Measurements from ENCODE around the gene FHIT.

FHIT gene

DNA sequence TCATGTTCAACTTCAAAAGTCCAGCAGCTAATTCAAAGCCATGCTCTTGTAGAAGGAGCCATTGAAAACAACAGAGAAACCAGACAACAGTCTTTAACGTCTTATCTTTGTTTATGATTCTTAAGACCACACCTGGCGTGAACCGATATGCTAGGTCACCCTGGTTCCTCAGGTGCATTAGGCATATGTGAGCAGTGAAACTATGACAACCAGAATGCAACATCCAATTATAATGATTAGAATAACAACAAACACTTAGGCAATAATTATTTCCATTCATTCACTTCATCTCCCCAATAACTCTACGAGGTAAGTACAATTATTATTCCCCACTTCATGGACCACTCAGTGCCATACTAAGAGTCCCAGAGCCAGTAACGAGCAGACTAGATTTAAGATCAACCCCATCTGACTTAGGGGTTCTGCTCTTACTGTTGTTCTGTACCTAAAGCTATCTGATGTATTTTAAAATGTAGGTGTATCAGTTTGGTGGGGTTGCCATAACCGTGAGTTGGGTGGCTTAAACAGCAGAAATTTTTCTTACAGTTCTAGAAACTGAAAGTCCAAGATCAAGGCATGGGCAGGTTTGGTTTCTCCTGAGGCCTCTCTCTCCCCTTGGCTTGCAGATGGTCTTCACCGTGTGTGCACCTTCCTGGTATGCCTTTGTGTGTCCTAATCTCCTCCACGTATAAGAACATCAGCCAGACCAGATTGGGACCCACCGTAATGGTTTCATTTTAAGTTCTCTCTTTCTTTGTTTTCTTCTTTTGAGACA is 1203.6 kb downstream of the FHIT start:
- DNase-seq (ENCODE audit: low spot score), result no peak

DNA sequence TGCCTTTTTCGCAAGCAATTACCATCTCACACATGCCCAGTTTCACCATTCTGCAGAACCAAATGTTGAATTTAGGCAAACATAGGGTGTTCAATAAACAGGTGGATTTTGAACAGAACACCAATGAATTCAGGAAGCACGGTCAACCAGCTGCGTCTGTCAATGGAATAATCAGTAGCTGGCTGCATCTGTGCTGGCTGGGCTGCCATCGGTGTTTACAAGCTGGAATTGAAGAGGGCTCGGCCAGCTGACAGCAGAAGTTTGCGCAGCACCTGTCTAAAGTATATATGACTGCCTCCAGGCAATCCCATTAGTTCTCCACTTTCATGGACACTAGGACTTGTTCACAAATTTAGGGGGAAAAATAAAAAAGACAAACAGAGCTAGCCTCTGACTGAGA is 1205.0 kb downstream of the FHIT start:
- no peak for DNase-seq (ENCODE audit: low spot score)

DNA sequence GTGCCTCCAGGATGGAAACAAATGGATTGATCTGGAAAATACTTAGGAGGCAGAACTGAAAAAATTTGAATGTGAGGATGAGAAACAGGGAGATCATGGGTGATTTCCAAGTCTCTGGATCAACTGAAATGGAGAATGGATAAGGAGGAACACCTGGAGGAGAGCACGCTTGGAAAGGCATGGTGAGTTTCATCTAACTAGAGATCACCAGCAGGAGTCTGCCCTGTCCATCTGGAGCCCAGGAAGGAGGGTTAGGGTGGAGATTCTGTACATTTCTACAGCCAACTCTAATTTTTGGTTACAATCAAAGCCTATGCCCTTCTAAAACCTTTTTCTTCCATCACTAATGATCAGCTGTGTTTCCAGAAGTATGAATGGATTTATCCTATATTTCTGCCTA is 1205.6 kb downstream of the FHIT start:
- DNase-seq (ENCODE audit: low spot score), result no peak

DNA sequence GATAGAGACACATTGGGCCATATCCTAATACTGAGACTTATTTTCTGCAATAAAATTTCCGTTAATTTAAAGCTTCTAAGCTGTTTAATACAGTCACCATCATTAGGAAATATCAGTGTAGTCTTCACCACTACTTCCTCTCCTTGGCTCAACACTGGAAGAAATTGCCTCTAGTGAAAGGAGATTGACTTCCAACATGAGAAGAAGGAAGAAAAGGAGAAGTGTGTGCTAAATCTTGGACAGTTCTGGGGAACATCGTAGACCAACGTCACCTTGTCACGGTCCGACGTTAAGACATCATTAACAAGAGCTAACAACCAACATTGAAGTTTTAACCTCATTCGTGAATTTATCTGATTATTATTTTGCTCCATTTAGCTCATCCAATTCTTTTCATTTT is 1214.4 kb downstream of the FHIT start:
- no peak for DNase-seq (ENCODE audit: low spot score)

DNA sequence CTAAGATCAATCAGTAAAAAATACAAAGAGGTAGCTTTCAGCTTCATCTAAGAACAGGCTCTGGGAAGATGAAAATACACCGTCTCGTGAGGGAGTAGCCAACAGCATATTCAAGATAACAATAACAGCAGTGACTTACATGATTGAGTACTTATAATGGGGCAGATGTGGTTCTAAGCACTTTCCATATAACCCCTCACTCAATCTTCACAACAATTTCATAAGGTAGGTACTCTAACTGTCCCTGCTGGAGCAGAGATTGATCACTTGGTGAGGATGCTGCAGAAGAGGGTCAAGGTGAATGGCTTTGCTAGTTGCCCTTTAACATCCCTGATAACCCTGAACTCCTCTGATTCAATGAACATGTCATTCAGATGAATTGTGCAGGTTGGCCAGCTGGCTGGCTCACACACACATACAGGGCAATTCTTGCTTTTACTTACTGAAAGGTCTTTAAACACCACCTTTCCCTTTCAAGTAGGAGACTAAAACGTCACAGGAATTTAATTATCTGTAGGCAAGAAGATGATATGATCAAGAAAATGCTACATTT is 1217.3 kb downstream of the FHIT start:
- DNase-seq (ENCODE audit: low spot score), result no peak

DNA sequence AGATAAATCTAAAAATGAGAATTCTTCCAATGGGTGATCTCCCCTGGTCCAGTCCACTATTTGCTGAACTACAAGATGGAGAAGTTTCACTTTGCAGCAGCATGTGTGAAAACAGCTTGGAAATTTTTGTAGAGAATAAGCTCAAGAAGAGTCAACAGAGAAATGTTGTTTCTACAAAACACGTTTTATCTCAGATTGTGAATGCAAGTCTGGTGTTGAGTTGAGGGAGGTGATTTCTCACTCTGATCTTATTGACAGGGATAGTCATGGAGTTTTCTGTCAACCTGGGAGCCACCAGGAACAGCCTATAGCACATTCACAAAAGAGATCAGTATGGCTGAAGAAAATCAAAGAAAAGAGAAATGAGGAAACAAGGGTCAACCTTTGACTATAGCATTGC is 1220.3 kb downstream of the FHIT start:
- DNase-seq (ENCODE audit: low spot score), result no peak

DNA sequence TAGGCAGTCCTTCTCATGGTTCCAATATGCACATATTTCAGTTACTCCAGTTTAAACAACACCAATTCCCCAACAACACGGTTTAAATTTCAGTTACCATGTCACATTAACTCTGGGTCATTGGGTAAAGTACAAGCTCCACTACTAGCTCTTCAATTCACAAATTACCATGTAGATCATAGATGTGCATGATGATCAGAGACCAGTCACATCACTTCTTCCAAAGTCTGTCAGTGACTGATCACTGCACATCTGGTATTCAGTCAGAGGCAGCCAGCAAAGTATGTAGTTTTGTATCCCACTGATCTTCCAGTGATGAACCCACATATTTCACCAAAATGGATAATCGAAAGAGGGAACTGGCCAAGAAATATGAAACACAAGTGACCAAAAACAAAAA is 1223.0 kb downstream of the FHIT start:
- DNase-seq (ENCODE audit: low spot score), result no peak

DNA sequence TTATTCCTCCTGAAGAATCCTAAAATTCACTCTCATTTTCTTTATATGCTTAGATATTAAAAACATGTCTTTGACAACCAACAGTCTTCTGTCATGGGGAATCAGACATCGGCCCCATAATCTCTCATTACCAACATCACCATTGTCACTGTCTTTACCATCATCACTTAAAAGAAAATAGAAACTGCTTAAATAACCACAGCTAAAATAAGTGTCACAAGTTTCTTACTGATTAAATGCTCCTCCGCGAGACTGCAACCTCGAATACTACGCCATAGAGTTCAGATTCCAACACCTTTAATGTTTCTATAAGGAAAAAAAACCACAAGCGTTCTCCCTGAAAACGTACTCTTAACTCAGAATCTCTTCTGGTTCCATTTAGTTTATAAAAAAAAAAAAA is 1223.9 kb downstream of the FHIT start:
- no peak for DNase-seq (ENCODE audit: low spot score)

DNA sequence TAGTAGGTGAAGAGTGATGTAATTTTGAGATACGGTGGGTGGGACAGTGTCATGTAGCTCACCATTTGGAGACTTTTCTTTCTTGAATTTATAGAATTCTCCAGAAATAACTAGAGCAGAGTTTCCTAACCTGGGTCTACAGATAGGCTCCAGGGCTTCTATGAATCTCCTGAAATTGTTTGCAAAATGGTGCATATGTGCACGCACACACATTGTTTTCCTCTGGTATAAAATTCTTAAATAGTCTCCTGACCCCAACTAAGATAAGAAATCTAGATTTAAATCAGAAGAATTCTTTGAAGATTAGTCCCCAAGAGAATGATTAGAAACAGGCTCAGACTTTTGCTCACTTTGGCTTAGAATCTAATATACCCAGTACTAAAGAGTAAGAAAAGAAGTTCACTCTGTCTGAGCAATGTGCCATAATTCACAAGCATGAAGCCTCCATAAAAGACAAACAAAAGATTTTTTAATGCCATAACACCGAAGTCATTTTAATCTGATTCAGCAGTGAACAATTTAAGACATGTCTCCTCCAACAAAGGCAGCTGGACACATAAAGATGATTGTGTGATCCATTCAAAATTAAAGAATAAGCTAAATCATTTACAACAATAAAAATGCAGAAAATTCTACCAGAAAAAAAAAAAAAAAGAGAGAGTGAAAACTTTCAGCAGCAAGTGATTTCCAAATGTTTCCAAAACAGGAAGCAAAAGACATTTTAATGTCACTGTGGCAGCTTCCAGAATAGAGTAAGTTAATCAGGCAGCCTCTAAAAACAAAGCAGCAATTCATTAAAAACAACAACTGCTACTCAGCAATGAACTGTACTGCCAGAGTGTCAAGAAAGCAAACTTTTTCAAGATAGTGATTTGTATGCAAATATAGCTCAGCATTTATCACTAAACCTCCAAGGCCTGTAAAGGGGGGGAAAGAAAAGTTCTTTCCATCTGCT is 1225.9 kb downstream of the FHIT start:
- no peak for DNase-seq (ENCODE audit: low spot score)

DNA sequence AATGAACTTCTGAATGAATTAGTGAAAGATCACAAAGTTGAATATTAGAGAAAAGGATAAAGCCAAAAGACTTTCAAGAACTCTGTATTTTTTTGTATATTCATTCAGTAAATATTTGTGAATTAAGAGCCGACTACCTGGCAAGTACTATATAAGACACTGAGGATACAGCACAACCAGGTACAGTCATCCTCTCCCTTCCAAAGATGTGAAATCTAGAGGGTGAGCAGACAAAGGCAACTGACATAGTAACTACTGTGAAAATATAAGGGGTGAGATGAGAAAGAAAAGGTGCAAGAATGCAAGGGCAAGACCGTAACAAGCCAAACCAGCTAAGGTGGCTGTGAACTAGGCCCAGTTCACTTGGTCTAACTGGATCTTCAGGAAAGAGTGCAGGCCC is 1226.9 kb downstream of the FHIT start:
- no peak for DNase-seq (ENCODE audit: low spot score)

DNA sequence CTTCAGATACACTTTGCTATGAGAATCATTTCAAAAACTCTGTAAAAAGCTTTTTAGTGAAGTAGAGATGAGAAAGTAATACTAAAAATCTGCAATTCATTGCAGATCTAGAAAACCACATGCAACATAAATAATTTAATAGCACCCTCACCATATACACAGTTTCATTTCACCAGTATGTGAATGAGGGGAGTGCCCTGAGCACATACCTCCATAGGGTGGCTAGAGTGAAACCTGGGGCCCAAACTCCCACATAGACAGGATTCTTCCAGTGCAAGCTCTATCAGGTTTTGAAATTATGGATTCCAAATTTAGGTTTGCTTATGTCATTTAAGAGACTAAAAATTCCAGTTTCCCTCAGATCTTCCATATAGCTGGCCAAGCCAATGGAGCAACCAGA is 1228.1 kb downstream of the FHIT start:
- DNase-seq (ENCODE audit: low spot score), result no peak

DNA sequence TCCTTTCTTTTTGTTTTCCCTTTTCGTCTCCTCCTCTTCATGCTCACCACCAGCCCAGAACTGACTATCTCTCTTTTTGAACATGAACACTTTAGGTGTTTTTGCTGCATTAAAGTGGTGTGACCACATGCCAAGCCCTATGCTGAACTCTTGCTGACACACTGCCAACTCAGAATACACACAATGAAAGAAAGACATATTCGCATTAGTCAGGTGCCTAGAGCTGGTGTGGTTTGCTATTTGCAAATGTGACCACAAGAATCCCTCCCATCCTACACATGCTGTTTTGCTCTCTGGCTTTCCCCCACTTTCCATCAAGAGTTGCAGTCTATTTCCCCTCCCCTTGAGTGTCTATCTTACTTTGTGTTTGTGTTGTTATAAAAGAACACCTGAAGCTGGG is 1233.6 kb downstream of the FHIT start:
- DNase-seq (ENCODE audit: low spot score), result no peak

DNA sequence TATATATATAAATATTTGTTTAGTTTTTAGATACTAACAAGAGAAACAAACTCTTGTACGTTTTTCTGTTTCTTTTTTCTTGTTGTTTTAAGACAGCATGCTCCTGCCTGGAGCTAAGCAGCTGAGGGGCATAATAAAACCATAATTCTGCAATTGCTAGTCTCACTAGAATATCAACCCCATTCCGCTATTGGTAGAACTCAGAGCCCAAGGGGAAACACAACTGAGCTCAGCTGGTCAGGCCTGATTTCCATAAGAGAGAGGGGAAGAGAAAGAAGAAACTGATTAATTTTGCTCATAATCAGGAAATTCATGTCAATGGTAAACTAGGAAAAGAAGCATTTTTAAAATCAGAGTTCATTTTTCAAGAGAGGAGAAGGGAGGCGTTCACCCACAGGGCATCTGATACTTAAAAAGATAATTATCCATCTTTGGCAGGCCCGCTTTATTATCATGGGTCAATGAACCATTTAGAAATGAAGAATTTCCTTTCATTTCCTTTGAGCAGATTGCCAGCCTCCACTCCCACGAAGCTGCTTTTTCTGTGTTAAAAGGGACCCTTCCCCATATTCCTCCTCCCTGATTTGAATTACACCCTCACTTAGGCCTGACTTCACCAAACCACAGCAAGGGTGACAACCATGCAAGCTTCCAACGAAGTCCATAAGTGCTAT is 1236.1 kb downstream of the FHIT start:
- no peak for DNase-seq (ENCODE audit: low spot score)

DNA sequence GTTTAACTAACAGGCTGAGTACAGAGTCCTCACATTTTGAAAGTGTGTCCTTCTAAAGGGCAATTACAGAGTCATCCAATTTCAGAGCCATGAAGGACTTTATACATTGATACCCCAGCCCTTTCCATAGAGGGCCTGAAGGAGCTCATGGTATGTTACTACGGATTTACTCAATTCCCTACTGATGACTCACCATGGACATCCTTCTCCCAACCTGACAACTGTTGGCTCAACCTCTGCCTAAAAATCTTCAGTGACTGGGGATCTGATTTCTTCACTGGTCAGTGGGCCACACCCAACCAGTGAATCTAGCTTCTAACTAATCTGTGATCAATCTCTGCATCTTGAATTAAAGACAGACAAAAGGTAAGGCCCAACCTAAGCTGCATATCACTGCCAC is 1238.0 kb downstream of the FHIT start:
- DNase-seq (ENCODE audit: low spot score), result no peak

DNA sequence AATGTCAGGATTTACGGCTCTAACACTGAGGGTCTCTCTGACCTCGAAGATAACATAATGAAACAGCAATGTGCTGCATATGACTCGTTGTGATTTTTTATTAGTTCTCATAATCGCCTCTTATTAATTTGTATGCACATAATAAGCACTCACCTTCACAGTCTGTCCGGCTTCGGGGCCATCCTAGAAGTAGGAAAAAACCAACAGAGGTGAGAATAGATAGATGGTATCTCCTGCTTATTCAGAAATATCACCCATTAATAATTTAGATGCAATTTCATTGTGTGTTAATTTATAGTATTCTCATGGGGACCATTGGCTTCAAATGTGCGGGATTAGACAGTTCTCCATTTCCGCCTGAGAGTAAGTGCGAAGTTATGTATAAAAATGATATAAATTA is 1240.0 kb downstream of the FHIT start:
- no peak for DNase-seq (ENCODE audit: low spot score)

DNA sequence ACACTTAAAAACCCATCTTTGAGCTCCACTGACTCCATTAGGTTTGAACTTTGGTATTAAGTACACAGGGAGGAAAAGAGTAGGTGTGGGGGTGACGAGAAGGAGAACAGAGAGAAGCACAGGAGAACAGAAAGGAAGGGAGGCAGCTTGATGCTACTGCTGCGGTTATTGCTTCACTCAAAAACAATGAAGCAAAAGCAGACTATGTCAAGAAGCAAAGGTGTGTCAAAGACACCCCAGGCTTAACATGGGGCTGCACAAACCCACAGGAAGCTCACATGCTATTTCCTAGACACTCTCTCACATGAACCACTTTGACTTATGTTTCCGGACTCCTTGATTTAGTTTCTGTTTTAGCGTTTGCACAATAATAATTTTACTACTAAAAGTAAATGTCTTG is 1240.5 kb downstream of the FHIT start:
- DNase-seq (ENCODE audit: low spot score), result no peak

DNA sequence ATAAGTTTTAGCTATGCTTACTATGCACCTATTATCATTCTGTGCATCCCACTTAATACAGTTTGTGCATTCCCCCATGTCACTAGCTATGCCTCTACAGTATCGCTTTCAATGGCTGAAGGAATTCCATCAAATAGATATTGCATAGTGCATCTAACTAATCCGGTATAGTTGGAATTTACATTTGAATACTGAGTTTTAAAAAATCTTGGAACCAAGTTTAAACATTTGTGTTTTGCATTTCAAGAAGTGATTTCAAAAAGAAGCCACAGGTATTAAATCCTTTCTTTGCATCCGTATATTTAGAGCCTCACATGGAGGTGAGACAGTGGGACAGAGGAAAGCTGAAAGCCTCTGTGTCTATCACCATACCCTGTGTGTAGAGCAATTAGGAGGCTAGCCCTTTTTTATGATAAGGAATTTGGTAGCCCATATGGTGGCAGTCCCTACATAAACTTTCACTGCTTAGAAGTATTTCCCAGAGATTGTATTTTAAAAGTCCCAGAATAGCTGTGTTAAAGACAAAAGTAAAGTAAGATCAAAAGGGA is 1241.2 kb downstream of the FHIT start:
- no peak for DNase-seq (ENCODE audit: low spot score)

DNA sequence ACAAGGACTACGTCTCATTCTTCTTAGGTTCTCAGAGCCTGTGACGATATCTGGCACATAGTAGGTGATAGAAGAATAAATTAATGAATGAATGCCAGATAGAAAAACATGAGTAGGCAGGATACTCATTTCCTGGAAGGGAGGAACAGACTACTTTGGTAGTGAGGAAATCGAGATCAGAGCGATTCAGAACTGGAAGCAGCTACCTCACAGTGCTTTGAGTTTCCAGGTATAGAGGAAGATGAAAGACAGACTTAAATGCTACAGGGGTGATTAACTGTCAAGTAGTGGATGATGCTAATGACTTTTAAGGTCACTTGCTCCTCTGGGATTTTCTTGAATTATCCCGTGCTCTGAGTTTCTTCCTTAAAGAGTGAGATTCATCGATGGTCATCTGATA is 1249.9 kb downstream of the FHIT start:
- no peak for DNase-seq (ENCODE audit: low spot score)

DNA sequence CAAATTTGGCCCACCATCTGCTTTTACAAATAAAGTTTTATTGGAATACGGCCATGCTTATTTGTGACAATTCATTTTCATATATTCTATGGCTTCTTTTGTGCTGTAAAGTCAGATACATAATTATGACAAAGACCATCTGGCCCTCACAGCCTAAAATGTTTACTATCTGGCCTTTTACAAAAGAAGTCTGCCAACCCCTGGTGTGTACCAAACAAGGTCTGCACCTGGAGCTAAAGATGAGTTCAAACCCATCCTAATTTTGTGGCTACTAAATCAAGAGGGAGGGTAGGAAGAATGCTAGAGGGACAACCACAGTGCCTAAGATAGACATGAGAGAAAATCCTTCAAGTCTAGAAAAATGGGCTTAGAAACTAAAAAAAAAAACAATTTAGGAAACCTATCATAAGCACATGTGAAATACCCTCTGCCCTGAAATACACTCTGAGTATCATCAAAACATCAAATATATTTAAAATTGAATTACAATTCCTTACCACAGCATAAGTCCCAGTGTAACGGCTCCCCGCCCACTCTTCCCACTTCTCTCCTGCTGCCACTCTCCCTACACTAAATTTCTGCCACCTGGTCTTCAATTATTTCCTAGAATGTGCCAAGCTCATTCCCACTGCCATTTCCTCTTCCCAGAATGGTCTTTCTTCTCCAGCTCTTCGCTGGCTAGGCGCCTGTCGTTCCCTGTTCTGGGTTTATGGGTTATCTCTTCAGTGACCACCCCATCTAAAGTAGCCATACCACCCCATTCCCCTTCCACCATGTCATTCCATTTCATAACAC is 1250.7 kb downstream of the FHIT start:
- DNase-seq (ENCODE audit: low spot score), result no peak

DNA sequence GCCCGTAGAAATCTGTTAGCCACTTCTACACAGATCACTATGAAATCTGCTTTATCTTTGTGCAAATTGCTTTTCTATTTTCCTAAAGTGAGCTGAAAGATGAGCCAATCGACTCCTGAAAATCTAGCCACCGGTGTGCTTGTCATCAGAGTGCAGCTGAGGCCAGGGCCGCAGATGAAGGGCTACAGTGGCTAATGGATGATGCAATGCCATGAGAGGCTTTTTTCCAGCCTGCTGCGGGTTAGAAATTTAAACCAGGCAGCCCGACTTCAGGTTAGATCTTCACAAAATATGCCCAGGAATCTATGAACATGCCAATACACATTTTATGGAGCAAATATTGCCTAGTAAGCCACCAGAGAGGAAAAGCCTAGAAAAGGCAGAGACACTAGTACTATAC is 1253.2 kb downstream of the FHIT start:
- DNase-seq (ENCODE audit: low spot score), result no peak

DNA sequence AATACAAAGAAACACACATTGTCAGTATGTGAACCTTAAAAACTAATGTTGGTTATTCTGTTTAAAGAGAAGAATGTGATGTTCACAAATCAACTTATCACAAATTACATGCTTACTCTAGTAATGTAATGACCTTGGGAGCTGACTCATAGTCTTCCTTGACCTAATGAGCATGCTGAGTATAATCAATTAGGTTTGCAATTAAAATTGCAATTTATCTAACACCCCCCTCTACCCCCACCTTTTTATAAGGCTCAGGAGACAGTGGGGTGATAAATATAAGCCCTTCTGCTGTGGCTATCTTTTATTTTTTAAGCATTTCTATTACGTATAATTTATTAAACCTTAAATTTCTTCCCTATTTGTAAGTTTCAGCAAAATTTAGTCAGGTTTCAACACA is 1253.7 kb downstream of the FHIT start:
- no peak for DNase-seq (ENCODE audit: low spot score)

Measured in kidney capillary endothelial cell (primary cell).